ENCODE results near the gene COMMD9. TPM values are rescaled to one million over a fixed set of nuclear protein-coding genes. Genes with fewer than 3 reads are reported as not detected.

Gene COMMD9
- total RNA-seq, 2 experiments from 2014 or later, result 44.6 to 47.5 TPM

DNA sequence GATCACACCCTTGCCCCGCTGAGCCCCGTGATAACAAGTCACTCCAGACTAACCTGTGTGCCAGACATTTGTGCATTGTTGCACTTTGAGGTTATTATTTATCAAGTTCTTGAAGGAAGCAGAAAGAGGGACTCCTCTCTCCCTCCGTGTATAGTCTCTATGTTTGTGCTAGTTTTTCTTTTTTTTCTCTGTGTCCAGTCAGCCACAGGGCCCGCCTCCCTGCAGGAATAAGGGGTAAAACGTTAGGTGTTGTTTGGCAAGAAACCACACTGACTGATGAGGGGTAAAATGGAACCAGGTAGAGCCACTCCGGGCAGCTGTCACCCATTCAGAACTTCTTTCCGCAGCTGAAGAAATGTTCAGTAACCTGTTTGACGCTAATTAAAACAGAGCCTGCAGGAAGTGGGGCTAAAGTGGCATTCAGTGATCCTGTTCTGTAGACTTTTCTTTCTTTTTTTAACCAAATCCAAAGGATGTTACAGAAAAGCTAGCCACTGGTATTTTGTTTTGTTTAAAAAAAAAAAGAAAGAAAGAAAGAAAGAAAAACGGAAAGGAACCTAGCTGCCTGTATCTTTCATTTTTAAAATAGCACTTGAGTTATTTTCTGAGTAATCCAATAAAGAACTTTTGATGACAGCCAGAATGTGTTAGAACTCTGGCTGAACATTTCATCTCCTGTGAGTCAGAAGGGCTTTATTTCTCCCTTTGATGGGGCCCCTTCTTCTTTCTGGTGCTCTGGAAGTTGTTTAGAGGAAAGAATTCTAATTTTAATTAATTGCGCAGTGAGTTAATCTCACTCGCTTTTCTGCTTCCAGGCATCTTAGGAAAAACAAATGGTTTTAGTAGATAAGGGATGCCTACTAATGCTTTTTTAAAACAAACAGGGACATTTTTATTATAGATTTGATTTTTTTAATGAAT is 58.2 kb downstream of the COMMD9 start:
- POLR2A ChIA-PET, result no interaction called here
- ATAC-seq, result no peak

GRCh38 chr11:36229091-36229705 is 60.0 kb downstream of the COMMD9 start:
- Mint-ChIP-seq H3K36me3 (ENCODE audit: low read depth) (no peaks in the 10 kb centered on the region), H3K4me3 (no peak overlapping the region), H3K27ac (no peak overlapping the region), H3K4me1 (ENCODE audit: low read depth) (no peaks in the 10 kb centered on the region), H3K27me3 (ENCODE audit: low read depth) (no peaks in the 10 kb centered on the region), H3K9me3 (ENCODE audit: insufficient read depth) (no peaks in the 10 kb centered on the region)
- POLR2A ChIA-PET, result no interaction called here
- ATAC-seq (no peak), DNase-seq (no peak)
- CTCF ChIA-PET, result no interaction called here

More for the DNA sequence above, 58.2 kb downstream of the COMMD9 start:
- CTCF ChIA-PET, result no interaction called here
- H3K4me3 Mint-ChIP-seq, result no peak overlapping the region
- H3K27me3 Mint-ChIP-seq (ENCODE audit: low read depth), result no peaks in the 10 kb centered on the region
- no peaks in the 10 kb centered on the region for H3K36me3 Mint-ChIP-seq (ENCODE audit: low read depth)
- no peaks in the 10 kb centered on the region for H3K9me3 Mint-ChIP-seq (ENCODE audit: insufficient read depth)
- no peaks in the 10 kb centered on the region for H3K4me1 Mint-ChIP-seq (ENCODE audit: low read depth)
- H3K27ac Mint-ChIP-seq, result no peak overlapping the region
- DNase-seq, result no peak

- ChIA-PET POLR2A (no interaction called here), CTCF (no interaction called here)
- no peak overlapping the region for H3K4me3 Mint-ChIP-seq
- H3K36me3 Mint-ChIP-seq (ENCODE audit: low read depth), result no peaks in the 10 kb centered on the region
- no peak for DNase-seq
- no peak for ATAC-seq
- no peaks in the 10 kb centered on the region for H3K9me3 Mint-ChIP-seq (ENCODE audit: insufficient read depth)
- no peaks in the 10 kb centered on the region for H3K27me3 Mint-ChIP-seq (ENCODE audit: low read depth)
- H3K27ac Mint-ChIP-seq, result no peak overlapping the region
- no peaks in the 10 kb centered on the region for H3K4me1 Mint-ChIP-seq (ENCODE audit: low read depth)
Observed at GRCh38 chr11:36228689-36229088, 60.5 kb downstream of the COMMD9 start.

DNA sequence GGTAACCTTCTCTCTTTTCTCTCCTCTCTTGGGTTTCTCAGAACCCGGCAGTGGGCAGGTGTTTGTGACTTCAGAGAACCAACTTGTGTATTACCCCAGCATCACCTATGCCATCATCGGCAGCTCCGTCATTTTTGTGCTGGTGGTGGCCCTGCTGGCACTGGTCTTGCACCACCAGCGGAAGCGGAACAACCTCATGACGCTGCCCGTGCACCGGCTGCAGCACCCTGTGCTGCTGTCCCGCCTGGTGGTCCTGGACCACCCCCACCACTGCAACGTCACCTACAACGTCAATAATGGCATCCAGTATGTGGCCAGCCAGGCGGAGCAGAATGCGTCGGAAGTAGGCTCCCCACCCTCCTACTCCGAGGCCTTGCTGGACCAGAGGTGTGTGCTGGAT is 62.2 kb downstream of the COMMD9 start:
- no peak overlapping the region for H3K27ac Mint-ChIP-seq
- no peaks in the 10 kb centered on the region for H3K27me3 Mint-ChIP-seq (ENCODE audit: low read depth)
- no peaks in the 10 kb centered on the region for H3K4me1 Mint-ChIP-seq (ENCODE audit: low read depth)
- H3K9me3 Mint-ChIP-seq (ENCODE audit: insufficient read depth), result no peaks in the 10 kb centered on the region
- no peak overlapping the region for H3K4me3 Mint-ChIP-seq
- no peak for DNase-seq
- ChIA-PET POLR2A (no interaction called here), CTCF (no interaction called here)
- H3K36me3 Mint-ChIP-seq (ENCODE audit: low read depth), result no peaks in the 10 kb centered on the region
- no peak for ATAC-seq

- H3K27ac Mint-ChIP-seq, result no peak overlapping the region
- H3K4me3 Mint-ChIP-seq, result no peak overlapping the region
- DNase-seq (no peak), ATAC-seq (no peak)
- no peaks in the 10 kb centered on the region for H3K4me1 Mint-ChIP-seq (ENCODE audit: low read depth)
- H3K27me3 Mint-ChIP-seq (ENCODE audit: low read depth), result no peaks in the 10 kb centered on the region
- ChIA-PET POLR2A (no interaction called here), CTCF (no interaction called here)
- peaks cover 14% of the 10 kb centered on the region for H3K9me3 Mint-ChIP-seq (ENCODE audit: insufficient read depth)
- H3K36me3 Mint-ChIP-seq (ENCODE audit: low read depth), result no peaks in the 10 kb centered on the region
Observed at GRCh38 chr11:36224209-36224882, 64.9 kb downstream of the COMMD9 start.

GRCh38 chr11:36222831-36223635 is 66.2 kb downstream of the COMMD9 start:
- Mint-ChIP-seq H3K4me3 (no peak overlapping the region), H3K9me3 (ENCODE audit: insufficient read depth) (peaks cover 14% of the 10 kb centered on the region), H3K4me1 (ENCODE audit: low read depth) (no peaks in the 10 kb centered on the region), H3K27me3 (ENCODE audit: low read depth) (no peaks in the 10 kb centered on the region), H3K36me3 (ENCODE audit: low read depth) (no peaks in the 10 kb centered on the region), H3K27ac (no peak overlapping the region)
- ATAC-seq (no peak), DNase-seq (no peak)
- ChIA-PET POLR2A (no interaction called here), CTCF (no interaction called here)

Other genes with a start within 250 kb of the COMMD9 start
- gene PRR5L, start 6.9 kb upstream of the COMMD9 start, total RNA-seq, result 1 to 10 TPM; 3.4 to 4.5 TPM
- gene TRAF6, start 220.8 kb upstream of the COMMD9 start, total RNA-seq, result 1 to 10 TPM; 8.8 to 9.1 TPM